Activated naive CD4-positive, alpha-beta T cell treated with Interleukin-2 at 50 U/mL for 16 hours (primary cell): ENCODE measurements around the gene FASN.

ENCODE experiments used
- DNase-seq: peaks from one replicate; pipeline ENCODE4 v3.0.0-alpha.2; 2020

FASN gene

GRCh38 chr17:82100502-82101298, 2.7 kb upstream of the FASN start:
- no peak for DNase-seq

GRCh38 chr17:82098939-82099763, 1.1 kb upstream of the FASN start:
- DNase-seq, result no peak

- no peak for DNase-seq
Measured at GRCh38 chr17:82097919-82098168, 192 bp downstream of the FASN start.

GRCh38 chr17:82097184-82097918, 685 bp downstream of the FASN start:
- peak; percentile 54 for DNase-seq

- no peak for DNase-seq
Measured at GRCh38 chr17:82096709-82097183, 1.3 kb downstream of the FASN start.

- no peak for DNase-seq
Measured at GRCh38 chr17:82095777-82096708, 2.0 kb downstream of the FASN start.

- no peak for DNase-seq
Measured at GRCh38 chr17:82094931-82095776, 2.9 kb downstream of the FASN start.

- DNase-seq, result no peak
Measured at GRCh38 chr17:82092995-82093751, 4.9 kb downstream of the FASN start.

GRCh38 chr17:82092628-82092994, 5.4 kb downstream of the FASN start:
- DNase-seq, result no peak

- DNase-seq, result no peak
Measured at GRCh38 chr17:82092094-82092586, 5.9 kb downstream of the FASN start.

- DNase-seq, result no peak
Measured at GRCh38 chr17:82091264-82092066, 6.6 kb downstream of the FASN start.

GRCh38 chr17:82090549-82091263, 7.3 kb downstream of the FASN start:
- DNase-seq, result no peak

- DNase-seq, result no peak
Measured at GRCh38 chr17:82089723-82090548, 8.1 kb downstream of the FASN start.

- no peak for DNase-seq
Measured at GRCh38 chr17:82088838-82089722, 9.0 kb downstream of the FASN start.

GRCh38 chr17:82087961-82088837, 9.8 kb downstream of the FASN start:
- no peak for DNase-seq
